Neural crest cell (in vitro differentiated cells): ENCODE data around the gene HSBP1L1. TPM values are rescaled to one million over a fixed set of nuclear protein-coding genes. Genes with fewer than 3 reads are reported as not detected.

ENCODE experiments used
- DNase-seq: peaks from one replicate; pipeline ENCODE4 v3.0.0; 2021; ENCODE audit warnings: low read depth, mixed read lengths, low spot score
- H3K27ac Mint-ChIP-seq: one replicate; pipeline ENCODE4 v1.8.0; 2021; ENCODE audit warnings: mild to moderate bottlenecking, mixed read lengths; ENCODE audit not compliant: unreplicated experiment
- H3K27me3 Mint-ChIP-seq: 2 replicates; pipeline ENCODE4 v1.8.0; 2021; ENCODE audit warnings: low read depth, mild to moderate bottlenecking, mixed read lengths
- H3K36me3 Mint-ChIP-seq: 2 replicates; pipeline ENCODE4 v1.8.0; 2021; ENCODE audit warnings: low read depth, mild to moderate bottlenecking, mixed read lengths
- H3K4me1 Mint-ChIP-seq: 2 replicates; pipeline ENCODE4 v1.8.0; 2021; ENCODE audit warnings: mixed read lengths
- H3K4me3 Mint-ChIP-seq: one replicate; pipeline ENCODE4 v1.8.0; 2021; ENCODE audit warnings: mild to moderate bottlenecking, mixed read lengths
- H3K9me3 Mint-ChIP-seq: 2 replicates; pipeline ENCODE4 v1.8.0; 2021; ENCODE audit warnings: mixed read lengths
- CTCF ChIP-seq: fragments of 200-600 bp; sonication (generic); conservative IDR thresholded peaks from 2 replicates; pipeline ENCODE4 v1.5.0; 2021; ENCODE audit warnings: antibody characterized with exemption, mild to moderate bottlenecking
- total RNA-seq: library from RNA; stranded (reverse); gene quantifications from 2 replicates; pipeline ENCODE4 v1.2.1, GENCODE V29; 2021

Gene HSBP1L1
- total RNA-seq, 1 donor from 2014 or later = 0.58 TPM

- H3K36me3 Mint-ChIP-seq = peaks cover 10% of the 10 kb centered on the region
- no peak for TF ChIP-seq CTCF
- DNase-seq = no peak
- no peaks in the 10 kb centered on the region for H3K27me3 Mint-ChIP-seq
- no peaks in the 10 kb centered on the region for H3K9me3 Mint-ChIP-seq
- no peaks in the 10 kb centered on the region for H3K4me1 Mint-ChIP-seq
- no peak overlapping the region for H3K27ac Mint-ChIP-seq
- no peak overlapping the region for H3K4me3 Mint-ChIP-seq
Observed at GRCh38 chr18:79971211-79971952, 6.9 kb downstream of the HSBP1L1 start.

GRCh38 chr18:79971986-79972385 is 7.5 kb downstream of the HSBP1L1 start:
- H3K36me3 Mint-ChIP-seq = peaks cover 10% of the 10 kb centered on the region
- no peaks in the 10 kb centered on the region for H3K9me3 Mint-ChIP-seq
- no peaks in the 10 kb centered on the region for H3K27me3 Mint-ChIP-seq
- no peak for TF ChIP-seq CTCF
- H3K4me1 Mint-ChIP-seq = no peaks in the 10 kb centered on the region
- DNase-seq = no peak
- H3K4me3 Mint-ChIP-seq = no peak overlapping the region
- no peak overlapping the region for H3K27ac Mint-ChIP-seq

GRCh38 chr18:79972720-79973119 is 8.3 kb downstream of the HSBP1L1 start:
- Mint-ChIP-seq H3K36me3 (peaks cover 12% of the 10 kb centered on the region), H3K9me3 (no peaks in the 10 kb centered on the region), H3K4me3 (no peak overlapping the region), H3K4me1 (no peaks in the 10 kb centered on the region), H3K27me3 (no peaks in the 10 kb centered on the region), H3K27ac (no peak overlapping the region)
- no peak for TF ChIP-seq CTCF
- no peak for DNase-seq

- H3K27me3 Mint-ChIP-seq = no peaks in the 10 kb centered on the region
- TF ChIP-seq CTCF = no peak
- no peak overlapping the region for H3K27ac Mint-ChIP-seq
- no peaks in the 10 kb centered on the region for H3K4me1 Mint-ChIP-seq
- no peak for DNase-seq
- no peaks in the 10 kb centered on the region for H3K9me3 Mint-ChIP-seq
- no peak overlapping the region for H3K4me3 Mint-ChIP-seq
- peaks cover 16% of the 10 kb centered on the region for H3K36me3 Mint-ChIP-seq
Observed at GRCh38 chr18:79973517-79973916, 9.1 kb downstream of the HSBP1L1 start.

- no peak overlapping the region for H3K4me3 Mint-ChIP-seq
- no peaks in the 10 kb centered on the region for H3K9me3 Mint-ChIP-seq
- no peak for TF ChIP-seq CTCF
- no peak for DNase-seq
- no peak overlapping the region for H3K27ac Mint-ChIP-seq
- H3K4me1 Mint-ChIP-seq = no peaks in the 10 kb centered on the region
- peaks cover 16% of the 10 kb centered on the region for H3K36me3 Mint-ChIP-seq
- no peaks in the 10 kb centered on the region for H3K27me3 Mint-ChIP-seq
Observed at GRCh38 chr18:79974025-79974654, 9.7 kb downstream of the HSBP1L1 start.
